GM21367 (cell line): ENCODE results near the gene PIR.

ENCODE experiments used
- ATAC-seq: cut with Tn5 transposase; IDR thresholded peaks from one replicate; pipeline ENCODE4 v1.9.1; 2021; ENCODE audit not compliant: unreplicated experiment

The PIR gene

DNA sequence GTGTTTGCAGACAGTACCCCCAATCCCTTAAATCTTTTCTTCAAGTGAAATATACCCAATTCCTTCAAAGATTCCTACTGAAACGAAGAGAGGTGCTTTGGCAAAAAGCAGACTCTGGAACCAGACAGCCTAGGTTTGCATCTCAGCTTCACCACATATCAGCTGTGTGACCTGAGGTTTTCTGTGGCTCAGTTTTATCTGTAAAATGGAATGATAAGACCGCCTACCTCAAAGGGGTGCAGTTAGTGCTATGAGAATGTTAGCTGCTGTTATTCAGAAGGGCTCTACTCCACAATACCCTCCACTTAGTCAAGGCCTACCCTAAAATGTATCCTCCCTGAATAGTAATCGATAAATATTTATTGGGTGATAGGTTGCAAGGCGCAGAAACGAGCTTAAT is 664 bp downstream of the PIR start:
- no peak for ATAC-seq

GRCh38 chrX:15483891-15484290 is 9.2 kb downstream of the PIR start:
- no peak for ATAC-seq

DNA sequence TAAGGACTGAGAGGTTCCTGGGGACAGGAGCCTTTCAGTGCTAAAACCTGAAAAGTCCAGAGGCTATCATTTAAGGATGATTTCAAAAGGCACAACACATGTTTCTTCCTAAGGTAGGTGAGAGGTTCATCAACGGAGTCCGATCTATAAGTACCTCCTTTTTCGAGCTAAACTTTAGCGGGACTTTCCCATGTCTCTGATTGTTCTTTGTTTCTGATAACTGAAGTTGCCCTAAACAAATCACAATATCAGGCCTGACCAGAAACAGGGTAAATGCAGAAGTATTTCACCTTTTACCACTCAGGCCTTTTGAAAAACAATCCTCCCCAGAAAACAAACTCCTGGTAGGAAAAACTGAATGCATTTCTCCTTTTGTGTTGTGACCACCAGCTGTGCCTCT is 17.6 kb downstream of the PIR start:
- no peak for ATAC-seq

DNA sequence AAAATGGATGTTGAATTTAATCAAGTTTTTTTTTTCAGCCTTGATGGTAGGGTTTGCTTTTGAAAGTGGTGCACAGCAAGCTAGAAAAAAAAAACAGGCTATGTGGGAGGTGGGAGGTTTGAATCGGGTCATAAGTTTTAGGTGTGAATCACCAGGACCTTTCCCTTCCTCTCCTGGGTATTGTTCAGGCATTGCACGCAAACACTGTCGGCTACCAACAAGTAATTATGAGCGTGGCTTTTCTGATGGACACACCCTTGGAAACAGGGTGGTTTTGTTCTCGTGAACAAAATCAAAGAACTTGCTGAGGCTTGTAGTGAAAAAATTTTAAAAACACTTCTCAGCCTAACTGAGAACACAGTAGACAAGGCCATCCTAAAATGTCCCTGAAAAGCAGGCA is 18.1 kb downstream of the PIR start:
- ATAC-seq: no peak

- no peak for ATAC-seq
Measured at GRCh38 chrX:15474028-15474427, 19.1 kb downstream of the PIR start.

- no peak for ATAC-seq
Measured at GRCh38 chrX:15472531-15472930, 20.6 kb downstream of the PIR start.

- peak; percentile 57 for ATAC-seq
Measured at GRCh38 chrX:15471028-15471427, 22.1 kb downstream of the PIR start.

- no peak for ATAC-seq
Measured at GRCh38 chrX:15469613-15470012, 23.5 kb downstream of the PIR start.

DNA sequence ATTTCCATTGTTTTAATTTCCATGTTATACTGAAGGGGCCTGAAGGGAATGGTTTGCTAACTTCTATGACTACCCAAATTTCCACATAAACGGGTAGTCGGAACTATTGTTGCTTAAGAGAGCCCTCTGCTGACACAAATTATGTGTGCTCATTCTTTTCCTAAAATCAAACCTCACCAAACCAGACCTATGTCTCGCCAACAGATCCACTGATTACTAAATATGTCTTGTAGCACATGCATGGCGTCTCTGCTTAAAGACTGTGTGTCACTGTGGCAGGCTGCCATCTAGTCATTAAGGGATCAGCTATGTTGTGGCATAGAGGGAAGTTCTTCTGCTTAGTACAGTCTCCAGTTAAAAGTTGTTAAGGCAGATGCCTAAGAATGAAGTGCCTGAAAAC is 25.1 kb downstream of the PIR start:
- no peak for ATAC-seq

GRCh38 chrX:15465896-15466651 is 27.1 kb downstream of the PIR start:
- ATAC-seq: no peak

DNA sequence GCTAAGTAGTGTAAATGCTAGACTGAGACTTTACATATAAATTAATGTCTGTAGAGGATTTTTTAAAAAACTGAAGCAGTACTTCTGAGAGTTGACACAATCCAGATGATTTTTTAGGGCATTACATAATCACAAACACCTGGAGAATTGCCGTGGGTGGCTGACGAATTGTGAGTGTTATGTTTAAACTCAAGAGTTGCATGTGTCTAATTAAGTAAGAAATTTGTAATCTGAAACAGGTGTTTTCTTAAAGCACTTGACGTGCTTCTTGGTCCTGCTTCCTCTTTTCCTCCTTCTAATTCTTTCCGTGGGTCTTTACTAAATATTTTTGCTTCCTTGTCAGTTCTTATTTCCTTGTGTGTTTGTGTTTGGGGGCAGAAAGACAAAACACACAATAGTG is 27.8 kb downstream of the PIR start:
- ATAC-seq: no peak

DNA sequence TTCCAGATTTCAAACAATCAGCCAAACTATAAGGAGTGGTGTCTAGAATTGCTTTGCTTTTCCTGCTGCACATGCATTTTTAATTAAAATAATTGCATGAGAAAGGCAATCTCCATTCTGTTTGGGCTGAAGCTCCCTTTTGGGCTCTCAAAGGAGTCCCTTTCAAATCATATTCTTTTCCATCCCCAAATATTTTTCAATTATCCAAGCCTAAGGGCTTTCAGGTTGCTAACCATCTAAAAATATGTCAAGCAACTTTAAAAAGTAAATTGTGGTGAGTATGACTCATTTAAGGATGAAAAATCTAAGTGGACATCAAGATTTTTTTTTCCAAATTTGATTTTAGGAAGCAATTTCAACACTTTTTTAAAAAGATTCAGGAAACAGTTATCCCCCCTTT is 28.4 kb downstream of the PIR start:
- no peak for ATAC-seq

- no peak for ATAC-seq
Measured at GRCh38 chrX:15451913-15452312, 41.2 kb downstream of the PIR start.

GRCh38 chrX:15448010-15448639 is 45.0 kb downstream of the PIR start:
- ATAC-seq: no peak

DNA sequence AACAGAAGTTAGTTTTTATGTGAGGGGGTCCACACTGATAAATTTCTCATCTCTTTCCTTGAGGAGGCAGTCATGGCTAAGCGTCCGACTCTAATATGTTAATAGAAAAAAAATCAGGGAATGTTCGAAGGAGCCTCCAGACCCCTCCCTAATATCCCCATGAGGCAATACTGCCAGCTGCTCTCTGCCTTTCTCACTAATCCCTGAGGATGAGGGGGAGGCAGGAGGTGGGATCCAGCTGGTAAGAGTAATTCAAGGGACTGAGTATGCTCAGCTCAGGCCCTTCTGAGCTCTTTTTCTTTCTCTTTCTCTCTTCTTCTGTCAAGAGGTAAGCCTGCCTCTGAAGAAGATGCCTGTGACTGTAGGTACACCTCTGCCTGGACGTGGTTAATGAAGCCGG is 51.7 kb downstream of the PIR start:
- ATAC-seq: no peak

DNA sequence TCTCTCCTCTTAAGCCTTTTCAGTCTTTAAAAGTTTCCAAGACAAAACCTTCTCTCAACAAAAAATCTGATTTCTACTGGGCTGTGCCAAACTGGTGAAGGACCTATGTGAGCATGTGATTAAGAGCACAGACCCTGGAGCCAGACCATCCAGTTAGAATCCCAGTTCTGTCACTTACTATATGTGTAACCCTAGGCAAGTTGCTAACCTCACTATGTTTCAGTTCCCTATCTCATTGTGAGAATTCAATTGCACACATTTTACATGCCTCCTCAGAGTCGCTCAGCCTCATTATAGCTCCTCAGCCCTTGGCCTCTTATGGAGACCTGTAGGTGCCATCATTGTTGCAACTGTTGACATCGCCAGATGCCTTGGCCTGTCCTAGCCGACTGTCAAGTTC is 54.8 kb downstream of the PIR start:
- ATAC-seq: peak; percentile 92

DNA sequence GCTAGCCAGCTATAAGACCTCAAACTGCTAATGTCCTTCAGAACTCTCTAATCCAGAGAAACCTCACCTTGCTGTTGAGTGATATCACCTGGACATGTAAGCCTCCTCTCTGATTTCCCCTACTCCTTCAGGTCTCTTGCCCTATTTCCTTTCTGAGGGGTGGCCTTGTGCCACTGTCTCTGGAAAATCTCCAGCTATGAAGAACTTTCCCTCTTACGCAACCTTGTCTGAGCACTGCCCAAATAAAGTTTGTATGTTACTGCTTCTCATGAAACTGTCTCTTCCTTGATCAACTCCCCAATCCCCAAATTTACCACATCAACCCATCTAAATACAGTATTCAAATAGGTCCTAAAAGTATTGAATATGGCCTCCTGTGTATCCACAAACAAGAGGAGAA is 55.4 kb downstream of the PIR start:
- no peak for ATAC-seq

GRCh38 chrX:15435836-15436619 is 57.1 kb downstream of the PIR start:
- no peak for ATAC-seq

DNA sequence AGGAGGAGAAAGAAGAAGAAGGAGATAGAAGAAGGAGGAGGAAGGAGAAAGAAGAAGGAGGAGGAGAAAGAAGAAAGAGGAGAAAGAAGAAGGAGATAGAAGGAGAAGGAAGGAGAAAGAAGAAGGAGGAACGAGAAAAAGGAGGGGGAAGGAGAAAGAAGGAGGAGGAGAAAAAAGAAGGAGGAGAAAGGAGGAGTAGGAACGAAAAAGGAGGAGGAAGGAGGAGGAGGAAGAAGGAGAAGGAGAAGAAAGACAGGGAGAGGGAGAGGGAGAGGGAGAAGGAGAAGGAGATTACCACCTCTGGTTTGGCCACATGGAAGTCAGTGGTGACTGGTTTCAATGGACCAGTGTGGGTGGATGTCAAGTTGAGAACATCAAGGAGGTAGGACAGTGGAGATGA is 58.9 kb downstream of the PIR start:
- ATAC-seq: no peak

GRCh38 chrX:15430584-15430983 is 62.5 kb downstream of the PIR start:
- ATAC-seq: no peak

DNA sequence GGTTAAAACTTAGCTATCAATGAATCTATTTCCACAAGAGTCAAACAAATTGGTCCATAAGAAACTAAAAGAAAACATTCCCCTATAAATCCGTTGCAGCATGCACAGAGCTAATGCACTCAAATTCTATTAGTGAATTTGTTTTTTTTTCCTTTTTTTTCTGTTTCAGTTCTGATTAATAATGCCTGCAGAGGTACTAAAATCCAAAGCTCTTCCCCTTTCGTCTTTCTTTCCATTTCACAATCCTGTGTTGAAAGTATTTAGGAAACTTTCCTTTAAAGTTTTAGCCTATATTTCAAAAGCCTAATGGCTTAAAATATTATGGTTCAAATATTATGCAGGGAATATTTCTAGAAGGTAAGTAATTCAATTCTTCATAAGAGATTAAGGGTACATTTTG is 63.1 kb downstream of the PIR start:
- ATAC-seq: no peak

DNA sequence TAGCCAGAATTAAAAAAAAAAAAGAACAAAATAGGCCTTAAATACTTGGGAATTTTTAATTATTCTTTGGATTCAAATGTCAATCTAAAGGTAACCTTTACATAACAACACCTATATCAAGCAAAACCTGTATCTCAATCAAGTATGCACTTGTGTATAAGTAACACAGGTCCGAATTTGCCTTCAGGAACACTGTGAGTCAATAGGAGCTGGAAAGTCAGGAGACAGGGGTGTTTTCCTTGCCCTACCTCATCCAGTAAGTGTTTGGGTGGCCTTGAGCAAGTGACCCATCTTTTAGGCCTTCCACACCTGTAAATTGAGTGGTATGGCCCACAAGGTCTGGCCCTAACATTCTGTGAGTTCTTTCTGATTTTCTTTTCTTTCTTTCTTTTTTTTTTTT is 68.1 kb downstream of the PIR start:
- no peak for ATAC-seq
